HG02870 (cell line): ENCODE results near the gene TRPV3.

Experiments used
- ATAC-seq: cut with Tn5 transposase; IDR thresholded peaks from one replicate; pipeline ENCODE4 v1.9.1; 2021; ENCODE audit warnings: mild to moderate bottlenecking, moderate library complexity; ENCODE audit not compliant: unreplicated experiment

TRPV3 gene

DNA sequence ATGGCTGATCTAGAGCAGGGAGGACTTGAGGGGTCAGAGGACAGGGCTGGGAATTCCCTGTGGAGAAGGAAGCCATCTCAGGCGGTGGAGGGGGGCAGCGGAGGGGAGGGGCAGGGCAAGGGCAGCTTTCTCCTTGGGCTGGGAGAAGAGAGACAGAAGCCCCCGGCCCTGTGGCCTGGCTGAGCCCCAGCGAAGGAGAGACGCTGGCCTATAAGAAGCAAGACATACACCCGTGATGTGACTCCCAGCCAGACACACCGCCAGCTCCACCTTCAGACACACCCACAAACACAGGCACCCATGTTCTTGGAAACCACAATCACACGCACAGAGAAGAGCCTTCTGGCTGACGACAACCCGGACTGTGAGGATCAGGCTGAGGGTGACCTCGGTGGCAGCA, 10.0 kb downstream of the TRPV3 start:
- no peak for ATAC-seq

DNA sequence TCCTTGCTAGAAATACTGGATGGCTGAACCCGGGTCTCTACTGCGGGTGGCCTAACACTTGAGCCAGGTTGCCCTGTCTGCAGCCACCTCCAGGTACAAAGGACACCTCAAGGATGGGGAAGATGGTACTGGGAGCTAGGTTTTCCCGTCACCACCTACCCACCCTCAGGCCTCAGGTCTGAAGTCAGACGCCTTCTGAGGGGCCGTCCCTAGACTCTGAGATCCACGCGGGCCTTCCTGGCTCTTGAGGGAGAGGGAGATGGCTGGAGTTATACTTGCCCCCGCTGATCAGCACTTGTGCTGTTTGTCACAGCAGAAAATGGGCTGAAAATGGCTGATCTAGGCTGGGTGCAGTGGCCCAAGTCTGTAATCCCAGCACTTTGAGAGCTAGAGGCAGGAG, 10.6 kb downstream of the TRPV3 start:
- no peak for ATAC-seq

DNA sequence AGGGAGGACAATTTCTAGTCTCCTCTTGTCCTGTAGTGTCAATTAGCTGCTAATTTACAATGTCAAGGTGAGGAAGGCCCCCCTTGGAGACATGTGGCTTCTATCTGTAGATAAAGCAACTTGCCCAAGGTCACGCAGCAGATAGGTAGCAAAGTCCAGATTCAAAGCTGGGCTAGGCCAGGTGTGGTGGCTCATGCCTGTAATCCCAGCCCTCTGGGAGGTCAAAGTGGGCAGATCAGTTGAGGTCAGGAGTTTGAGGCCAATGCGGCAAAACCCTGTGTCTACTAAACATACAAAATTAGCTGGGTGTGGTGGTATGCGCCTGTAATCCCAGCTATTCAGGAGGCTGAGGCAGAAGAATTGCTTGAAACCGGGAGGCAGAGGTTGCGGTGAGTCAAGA, 11.1 kb downstream of the TRPV3 start:
- no peak for ATAC-seq

DNA sequence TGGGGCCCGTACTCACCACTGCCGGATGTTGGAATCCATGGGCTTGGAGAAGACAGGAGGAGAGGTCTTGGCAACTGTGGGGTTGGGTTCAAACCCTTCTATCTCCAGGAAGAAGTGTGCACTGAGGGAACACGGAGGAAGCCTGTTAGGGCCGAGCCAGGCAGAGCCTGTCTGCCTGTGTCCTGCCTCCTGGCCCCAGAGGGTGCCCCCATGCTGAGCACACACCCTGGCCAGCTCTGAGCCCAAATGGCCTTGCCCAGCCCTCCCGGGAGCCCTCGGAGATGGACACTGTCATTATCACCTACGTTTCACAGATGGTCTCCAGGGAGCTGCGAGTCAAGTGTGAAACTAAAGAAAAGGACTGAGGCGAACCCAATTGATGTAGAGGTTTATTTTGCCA, 12.5 kb downstream of the TRPV3 start:
- no peak for ATAC-seq

DNA sequence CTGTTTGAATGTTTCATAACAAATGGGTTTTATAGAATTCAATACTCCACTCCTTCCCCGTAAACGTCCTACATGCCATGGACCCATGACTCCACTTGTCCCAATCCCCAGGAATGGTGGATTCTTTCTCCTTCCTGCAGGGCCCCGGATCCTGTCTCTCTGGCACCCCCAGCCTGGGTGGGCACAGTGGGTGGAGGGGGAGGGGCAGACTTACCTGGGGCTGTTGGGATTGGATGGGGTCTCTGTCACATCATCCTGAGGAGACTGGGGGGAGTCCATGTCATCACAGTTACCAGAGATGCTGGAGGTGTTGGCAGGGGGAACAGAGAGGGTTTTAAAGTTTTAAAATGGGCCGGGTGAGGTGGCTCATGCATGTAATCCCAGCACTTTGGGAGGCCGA, 13.2 kb downstream of the TRPV3 start:
- ATAC-seq, result no peak

DNA sequence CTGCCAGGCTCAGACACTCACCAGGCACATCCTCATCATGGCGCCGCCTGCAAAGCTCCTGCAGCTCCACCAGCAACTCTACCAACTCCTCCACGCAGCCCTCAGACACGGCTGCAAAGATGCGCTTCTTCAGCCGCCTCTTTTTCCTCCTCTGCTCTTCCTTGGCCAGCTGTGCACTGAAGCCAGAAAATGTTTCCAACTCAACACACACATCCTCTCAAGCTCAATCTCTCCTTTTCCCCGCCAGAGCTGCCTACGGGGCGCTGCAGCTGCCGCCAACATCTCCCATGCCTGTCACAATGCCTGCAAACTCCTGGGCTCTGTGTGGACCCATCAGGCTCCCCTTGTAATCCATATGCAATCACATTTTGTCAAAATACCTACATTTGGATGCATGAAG, 14.2 kb downstream of the TRPV3 start:
- ATAC-seq, result no peak

DNA sequence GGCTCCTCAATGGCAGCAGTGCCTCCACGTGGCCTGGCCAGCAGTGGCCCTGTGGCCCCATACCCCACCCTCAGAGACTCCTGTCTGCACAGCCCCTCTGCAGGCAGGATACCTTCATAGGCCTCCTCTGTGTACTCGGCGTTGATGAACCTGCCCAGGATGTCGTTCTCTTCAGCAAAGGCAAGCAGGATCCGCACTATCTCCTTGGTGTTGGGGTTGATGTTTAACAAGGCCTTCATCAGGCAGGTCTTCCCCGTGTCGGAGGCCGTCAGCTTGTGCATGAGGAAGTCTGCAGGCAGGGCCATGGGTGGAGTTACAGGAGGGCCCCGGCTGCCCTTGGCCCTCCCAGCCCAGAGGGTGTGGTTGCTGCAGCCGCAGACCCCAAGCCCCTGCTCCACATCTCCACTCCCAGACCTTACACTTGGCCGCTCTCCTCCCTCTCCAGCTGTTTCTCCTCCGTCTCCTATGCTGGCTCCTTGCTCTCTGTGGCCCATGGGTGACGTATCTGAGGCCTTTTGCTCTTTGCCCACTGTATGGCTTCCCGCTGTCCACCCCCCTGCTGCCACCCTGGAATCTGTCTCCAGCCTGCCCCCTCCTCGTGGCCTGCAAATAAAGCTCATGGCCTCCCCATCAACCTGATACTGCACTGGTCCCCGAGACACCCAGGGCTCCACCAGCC, 15.1 kb downstream of the TRPV3 start:
- ATAC-seq, result no peak

DNA sequence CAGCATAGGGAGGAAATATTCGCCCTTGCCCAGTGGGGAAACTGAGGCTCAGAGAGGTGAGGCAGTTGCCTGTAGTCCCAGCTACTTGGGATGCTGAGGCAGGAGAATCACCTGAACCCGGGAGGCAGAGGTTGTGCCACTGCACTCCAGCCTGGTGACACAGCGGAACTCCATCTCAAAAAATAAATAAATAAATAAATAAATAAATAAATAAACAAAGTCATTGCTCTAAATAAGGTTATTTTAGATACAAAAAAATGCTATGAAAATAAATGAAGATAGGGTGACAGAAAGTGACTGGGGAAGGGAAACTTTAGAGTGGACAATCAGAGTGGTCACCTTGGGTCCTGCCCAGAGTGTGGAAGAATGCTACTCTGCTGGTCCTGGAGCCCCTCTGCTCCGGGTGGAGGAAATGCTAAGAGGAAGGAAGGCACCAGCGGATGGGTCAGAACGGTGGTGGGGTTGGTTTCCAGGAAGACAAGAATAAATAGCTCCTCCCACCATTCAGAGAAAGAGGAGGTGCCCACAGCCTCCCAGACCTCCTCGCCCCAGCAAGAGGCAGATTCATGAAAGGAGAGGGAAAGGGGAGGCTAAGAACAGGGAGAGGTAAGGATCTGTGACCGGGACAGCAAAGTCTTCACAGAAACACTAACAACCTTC, 17.6 kb downstream of the TRPV3 start:
- ATAC-seq, result no peak

DNA sequence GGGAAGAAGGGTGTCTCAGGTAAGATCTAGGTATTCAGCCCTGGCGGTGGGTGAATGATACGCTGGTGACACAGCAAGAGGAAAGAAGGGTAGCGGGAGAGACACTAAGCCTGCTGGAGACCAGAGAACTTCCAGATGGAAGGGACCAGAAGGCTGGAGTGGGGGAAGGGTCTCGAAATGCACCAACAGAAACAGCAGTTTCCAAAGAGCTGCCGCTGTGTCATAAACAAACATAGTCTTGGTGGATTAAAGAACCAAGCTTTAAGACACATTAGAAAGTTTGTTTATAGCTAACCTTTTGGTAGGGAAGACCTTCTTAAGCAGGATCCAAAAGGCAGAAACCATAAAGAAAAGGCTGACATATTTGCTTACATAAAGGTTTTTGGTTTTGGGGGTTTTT, 20.9 kb downstream of the TRPV3 start:
- ATAC-seq, result no peak

DNA sequence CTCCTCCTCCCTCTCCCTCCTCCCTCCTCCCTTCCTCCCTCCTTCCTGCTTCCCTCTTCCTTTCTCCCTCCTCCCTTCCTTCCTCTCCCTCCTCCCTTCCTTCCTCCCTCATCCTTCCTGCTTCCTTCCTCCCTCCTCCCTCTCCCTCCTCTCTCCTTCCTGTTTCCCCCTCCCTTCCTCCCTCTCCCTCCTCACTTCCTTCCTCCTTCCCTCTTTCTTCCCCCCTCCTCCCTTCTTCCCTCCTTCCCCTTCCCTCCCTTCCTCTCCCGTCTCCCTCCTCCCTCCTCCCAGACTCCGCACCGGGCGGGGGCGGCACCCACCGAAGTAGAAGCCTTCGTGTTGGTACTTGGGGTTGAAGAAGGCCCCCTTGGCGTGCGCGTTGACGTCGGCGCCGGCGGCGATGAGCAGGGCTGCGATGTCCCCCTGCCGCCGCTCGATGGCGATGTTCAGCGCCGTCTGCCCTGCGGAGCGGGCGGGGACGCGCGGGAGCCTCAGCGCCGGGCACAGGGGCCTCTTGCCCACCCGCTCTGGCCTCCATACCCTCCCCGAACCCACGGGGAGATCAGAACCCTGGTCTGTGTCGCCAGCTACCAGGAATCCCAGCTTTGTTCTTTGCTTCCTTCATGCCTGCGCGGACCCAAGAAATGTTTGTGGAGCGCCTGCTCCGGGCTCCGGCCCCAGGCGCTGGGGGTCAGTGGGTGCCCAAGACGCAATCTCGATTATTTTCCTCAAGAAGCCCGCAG, 22.2 kb downstream of the TRPV3 start:
- no peak for ATAC-seq

DNA sequence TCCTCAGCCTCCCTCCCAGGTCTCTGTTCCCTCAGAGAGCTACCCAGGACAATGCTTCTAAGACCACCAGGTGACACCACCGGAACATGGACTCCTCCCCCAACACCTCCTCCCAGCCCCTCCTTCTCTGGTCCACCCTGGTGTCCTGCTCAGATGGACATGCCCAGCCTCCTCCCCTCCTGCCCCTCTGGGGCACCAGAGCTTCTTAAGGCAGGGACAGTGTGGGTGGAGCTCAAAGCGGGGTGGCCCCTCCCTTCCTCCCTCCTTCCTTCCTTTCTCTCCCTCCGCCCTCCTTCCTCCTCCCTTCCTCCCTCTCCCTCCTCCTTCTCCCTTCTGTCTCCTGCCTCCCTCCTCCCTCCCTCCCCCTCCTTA, 22.7 kb downstream of the TRPV3 start:
- no peak for ATAC-seq

DNA sequence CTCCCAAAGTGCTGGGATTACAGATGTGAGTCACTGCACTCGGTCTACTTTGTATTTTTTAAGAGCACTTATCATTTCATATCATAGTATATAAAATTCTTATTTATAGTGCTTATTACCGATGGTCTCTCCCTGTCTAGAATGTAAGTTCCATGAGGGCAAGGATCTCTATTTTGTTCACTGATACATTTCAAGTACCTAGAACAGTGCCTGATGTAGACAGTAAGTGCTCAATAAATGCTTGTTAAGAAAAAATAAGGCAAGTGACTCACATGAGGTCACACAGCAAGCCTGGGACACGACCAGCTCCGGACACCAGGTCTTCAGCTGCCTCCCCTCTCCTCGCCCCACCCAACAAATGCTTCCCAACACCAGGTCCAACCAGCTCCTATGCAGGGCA, 23.9 kb downstream of the TRPV3 start:
- ATAC-seq, result no peak

DNA sequence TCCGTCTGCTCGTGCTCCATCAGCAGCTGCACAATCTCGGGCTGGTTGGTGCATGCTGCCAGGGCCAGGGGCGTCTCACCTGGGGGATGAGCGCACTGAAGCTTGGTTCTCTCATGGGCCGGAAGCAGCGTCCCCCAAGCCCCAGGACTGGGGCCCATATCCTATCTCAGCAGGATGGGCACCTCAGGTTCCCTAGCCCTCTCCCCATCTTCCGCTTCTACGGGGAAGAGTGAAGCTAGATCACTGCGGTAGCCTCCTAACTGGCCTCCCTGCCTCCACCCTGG, 24.8 kb downstream of the TRPV3 start:
- ATAC-seq, result no peak

DNA sequence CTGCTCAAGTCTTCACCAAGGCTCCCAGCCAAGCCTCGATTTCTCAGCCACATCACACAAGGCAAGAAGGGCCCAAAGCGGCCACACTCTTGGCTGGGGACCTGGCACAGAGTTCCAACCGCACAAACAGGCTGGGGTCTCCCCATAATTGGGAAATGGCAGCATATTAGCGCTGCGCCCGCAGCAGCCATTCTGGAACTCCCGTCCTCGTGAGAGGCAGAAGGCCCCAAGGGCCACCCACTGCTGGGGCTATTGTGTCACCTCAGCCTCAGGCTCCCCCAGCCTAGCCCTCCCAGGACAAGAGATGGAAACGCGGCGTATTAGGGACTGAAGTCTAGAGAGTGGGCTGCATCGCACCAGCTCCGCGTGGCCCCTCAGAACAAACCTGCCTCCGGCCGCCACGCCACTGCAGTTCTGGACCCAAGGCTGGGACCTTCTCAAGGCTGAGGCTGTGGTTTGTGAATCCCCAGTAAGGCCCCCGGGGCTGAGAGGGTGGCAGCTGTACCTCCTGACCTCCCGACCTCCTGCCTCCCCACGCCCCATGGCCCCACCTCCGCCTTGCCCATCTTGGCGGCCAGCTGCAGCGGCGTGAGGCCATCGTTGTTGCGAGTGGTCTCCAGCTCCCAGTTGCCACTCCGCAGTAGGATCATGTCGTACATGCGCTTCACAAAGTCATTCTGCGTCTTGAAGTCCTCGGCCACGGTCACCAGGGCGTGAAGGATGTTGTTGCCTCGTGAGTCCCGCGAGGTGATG, 25.3 kb downstream of the TRPV3 start:
- no peak for ATAC-seq

DNA sequence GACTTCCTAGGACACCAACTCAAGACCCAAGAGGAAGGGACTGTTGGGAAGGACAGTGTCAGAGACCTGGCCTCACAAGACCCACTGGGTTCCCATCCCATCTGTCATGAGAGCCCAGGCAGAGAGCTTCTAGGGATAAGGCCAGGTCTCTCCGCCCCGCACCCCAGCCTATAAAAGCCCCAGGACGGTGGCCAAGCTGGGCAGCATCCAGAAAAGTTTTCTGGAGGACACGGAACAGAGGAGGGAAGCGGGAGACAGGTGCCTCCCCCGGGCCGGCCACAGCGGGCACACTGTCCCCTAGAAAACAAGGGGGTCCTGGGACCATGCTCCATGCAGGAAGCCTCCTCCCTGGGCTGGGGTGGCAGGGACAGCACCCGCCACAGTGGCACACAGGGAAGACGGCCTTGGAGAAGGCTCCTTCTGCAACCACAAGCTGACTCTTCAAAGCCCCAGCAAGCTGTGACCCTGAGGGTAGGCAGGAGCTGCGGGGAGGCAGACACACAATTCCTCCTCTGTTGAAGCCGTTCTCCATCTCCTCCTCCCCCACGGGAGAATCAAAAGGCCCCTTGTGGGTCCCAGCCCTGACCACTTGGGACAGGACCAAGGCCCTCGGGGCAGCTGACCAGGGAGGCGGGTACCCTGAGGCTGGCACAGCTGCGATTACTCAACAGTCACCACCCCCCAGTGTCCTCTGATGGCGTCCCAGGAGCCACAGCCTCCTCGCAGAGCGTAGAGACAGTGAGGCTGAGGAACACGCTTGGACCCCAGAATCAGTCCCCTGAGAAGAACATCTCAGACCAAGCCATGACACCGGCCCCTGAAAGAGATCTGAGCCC, 26.1 kb downstream of the TRPV3 start:
- ATAC-seq, result no peak

DNA sequence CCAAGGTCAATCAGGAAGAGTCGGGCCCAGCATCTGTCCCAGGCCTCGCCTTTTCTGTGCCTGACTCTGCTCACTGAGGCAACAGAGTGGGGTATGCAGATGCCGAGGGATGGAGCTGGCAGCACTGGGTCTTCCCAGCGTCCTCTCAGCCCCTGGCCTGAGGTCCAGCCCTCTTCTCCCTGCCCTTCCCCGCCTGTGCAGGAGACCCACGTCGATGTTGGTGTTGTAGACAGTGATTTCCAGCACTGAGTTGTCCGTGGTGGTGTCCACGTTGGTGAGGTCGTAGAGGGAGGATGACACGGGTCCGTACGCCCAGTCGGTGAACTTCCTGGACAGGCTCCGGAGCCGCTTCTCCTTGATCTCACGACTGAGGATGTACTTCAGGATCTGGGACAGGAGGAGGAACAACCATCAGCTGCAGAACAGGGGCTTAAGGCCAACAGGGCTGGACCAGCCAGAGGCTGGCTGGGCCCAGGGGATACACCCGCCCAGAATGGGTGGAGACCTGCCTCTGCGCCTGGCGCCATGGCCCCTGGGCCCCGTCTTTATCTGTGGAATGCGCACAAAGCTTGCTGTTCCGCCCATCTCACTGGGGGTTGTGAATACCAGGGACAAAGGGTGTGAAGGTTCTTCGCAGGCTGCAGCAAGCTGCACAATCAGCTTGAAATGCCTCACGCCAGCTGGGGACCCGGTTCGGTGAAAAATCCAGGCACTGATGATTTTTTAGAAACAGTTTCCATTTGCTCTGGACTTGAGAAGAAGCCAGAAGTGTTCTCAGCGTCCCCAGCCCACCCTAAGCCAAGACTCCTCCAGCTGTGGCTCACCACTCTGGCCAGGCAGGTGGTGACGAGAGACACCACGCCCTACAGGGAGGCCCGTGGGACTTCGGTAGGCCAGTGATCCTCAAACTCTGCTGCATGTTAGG, 27.5 kb downstream of the TRPV3 start:
- ATAC-seq, result no peak

DNA sequence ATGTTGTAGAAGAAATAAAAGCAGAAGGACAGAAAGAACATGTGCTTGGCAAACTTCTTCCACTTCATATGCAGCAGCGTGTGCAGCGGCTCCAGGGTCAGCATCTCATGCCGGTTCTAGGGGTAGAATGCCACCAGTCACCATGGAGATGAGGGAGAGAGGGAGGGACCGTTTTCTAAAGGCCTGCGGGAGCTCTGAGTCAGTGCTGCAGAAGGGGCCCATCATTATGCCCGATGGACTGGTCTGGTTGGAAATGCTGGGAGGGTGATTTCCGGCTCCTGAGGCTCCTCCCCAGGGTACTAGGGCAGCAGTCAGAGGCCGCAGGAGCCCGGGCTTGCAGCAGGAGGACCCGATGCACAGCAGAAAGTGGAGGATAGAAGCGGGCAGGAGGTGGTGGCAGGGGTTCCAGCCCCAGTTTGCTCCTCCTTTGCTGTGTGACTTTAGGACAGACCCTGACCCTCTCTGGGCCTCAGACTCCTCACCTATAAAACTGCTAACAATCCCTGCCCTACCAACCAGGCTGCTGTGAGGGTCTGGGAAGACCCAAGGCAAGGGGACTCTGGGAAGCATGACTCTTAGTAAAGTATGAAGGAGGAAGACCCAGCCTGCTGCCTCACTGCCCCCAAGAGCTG, 28.6 kb downstream of the TRPV3 start:
- ATAC-seq, result no peak

DNA sequence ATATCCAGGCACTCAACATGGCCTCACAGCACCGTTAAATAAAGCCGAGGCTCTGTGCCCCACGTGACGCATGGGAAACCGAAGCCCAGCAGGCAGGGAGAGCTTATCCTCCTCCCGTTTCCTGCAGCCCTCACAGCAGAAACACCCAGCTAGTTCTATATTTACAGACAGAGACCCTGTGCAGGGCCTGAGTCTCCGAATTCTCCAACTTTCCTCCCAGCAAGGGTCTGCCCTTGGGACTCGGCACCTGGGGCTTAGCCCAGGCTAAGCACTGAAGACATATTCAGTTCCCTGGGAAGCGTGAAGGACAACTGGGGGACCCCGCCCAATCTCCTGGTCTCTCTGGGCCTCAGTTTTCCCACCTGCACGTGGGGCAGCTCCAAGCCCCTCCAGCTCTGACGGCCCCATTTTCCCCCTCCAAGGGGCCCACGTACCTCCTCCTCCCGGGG, 29.2 kb downstream of the TRPV3 start:
- ATAC-seq, result no peak

DNA sequence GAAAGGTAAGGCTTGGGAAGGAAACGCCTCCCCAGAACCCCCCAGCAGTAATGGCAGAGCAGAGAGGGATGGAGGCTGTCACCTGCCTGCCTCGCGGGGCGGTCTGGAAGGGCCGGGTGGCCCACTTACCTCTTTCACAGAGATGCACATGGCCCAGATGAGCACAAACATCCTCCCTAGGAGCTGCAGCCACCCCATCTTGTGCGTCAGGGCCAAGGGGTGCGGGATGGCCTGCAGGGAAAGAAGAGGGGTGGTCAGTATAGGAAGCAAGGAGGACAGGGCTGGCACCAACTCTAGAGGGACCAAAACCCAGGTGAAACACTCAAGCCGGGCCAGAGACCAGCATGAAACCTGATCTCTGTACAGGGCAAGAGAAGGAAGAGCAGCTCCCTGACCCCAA, 29.7 kb downstream of the TRPV3 start:
- no peak for ATAC-seq
